HTERT RPE-1 (cell line): Measurements from ENCODE around the gene FMO2.

Source experiments
- in situ Hi-C: fragments of 300-500 bp; cut with MboI; formaldehyde crosslinking; loops from 4 replicates; pipeline ENCODE4 v1.14.3; 2020; ENCODE audit warnings: low sequenced_read_pairs

Gene FMO2

GRCh38 chr1:171174560-171175294 lies 10.4 kb upstream of the FMO2 start:
- in situ Hi-C loops: no loop called here

GRCh38 chr1:171177261-171177660 lies 7.8 kb upstream of the FMO2 start:
- in situ Hi-C loops: no loop called here

- in situ Hi-C loops: no loop called here
These were observed 5.5 kb upstream of the FMO2 start for GRCh38 chr1:171179318-171180227.

- in situ Hi-C loops: no loop called here
These were observed 4.4 kb upstream of the FMO2 start for GRCh38 chr1:171180670-171181069.

GRCh38 chr1:171188388-171189266 lies 3.5 kb downstream of the FMO2 start:
- in situ Hi-C loops: no loop called here

- in situ Hi-C loops: no loop called here
These were observed 6.9 kb downstream of the FMO2 start for GRCh38 chr1:171191992-171192391.

GRCh38 chr1:171195767-171196166 lies 10.7 kb downstream of the FMO2 start:
- in situ Hi-C loops: no loop called here

GRCh38 chr1:171196351-171196750 lies 11.3 kb downstream of the FMO2 start:
- in situ Hi-C loops: no loop called here

- in situ Hi-C loops: no loop called here
These were observed 13.0 kb downstream of the FMO2 start for GRCh38 chr1:171198081-171198480.

GRCh38 chr1:171204296-171204695 lies 19.2 kb downstream of the FMO2 start:
- in situ Hi-C loops: no loop called here

- in situ Hi-C loops: no loop called here
These were observed 21.3 kb downstream of the FMO2 start for GRCh38 chr1:171206204-171206977.

GRCh38 chr1:171206978-171207355 lies 21.9 kb downstream of the FMO2 start:
- in situ Hi-C loops: no loop called here

GRCh38 chr1:171207377-171207776 lies 22.3 kb downstream of the FMO2 start:
- in situ Hi-C loops: no loop called here

GRCh38 chr1:171210355-171210754 lies 25.3 kb downstream of the FMO2 start:
- in situ Hi-C loops: no loop called here

GRCh38 chr1:171212607-171213351 lies 27.7 kb downstream of the FMO2 start:
- in situ Hi-C loops: no loop called here

GRCh38 chr1:171213559-171214454 lies 28.7 kb downstream of the FMO2 start:
- in situ Hi-C loops: no loop called here

- in situ Hi-C loops: no loop called here
These were observed 32.8 kb downstream of the FMO2 start for GRCh38 chr1:171217658-171218443.

GRCh38 chr1:171218661-171219060 lies 33.6 kb downstream of the FMO2 start:
- in situ Hi-C loops: no loop called here
